ENCODE data around the gene IFNL4. TPM values are rescaled to one million over a fixed set of nuclear protein-coding genes. Genes with fewer than 3 reads are reported as not detected.

IFNL4 gene
- total and polyA plus RNA-seq, 2 of the 13 experiments (the other 11 are each of a cell fraction or from before 2014, with no cell fraction given) = not detected

DNA sequence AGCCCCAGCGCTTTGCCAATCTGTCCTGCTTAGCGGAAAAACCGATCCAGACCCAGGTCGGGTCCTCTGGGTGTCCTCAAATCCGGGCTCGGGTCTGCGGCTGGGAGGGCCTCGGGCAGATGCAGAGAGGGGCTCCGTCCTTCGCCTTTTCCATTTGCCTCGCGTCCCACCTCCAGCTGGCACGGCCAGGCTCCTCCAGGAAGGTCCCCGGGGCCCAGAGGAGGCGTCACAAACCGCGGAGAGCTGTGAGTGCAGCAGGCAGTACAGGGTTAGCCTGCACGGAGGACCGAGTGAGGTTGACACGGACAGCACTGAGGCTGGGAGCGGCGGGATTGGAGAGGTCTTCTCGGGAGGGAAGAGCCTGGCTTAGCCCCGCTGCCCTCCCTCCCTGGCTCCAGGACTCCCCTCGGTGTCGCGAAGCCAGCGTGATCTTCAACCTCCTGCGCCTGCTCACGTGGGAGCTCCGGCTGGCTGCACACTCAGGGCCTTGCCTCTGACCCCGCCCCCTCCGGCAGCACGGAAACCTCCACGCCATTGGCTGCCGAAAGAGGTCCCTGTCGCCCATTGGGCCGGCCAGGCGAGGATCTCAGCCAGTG, 16.8 kb upstream of the IFNL4 start:
- Histone ChIP-seq H3K4me3 (replicated peaks in 1 of 3; ENCODE audit: insufficient read depth in 1 of 3, low read depth in 2 of 3, low read length in 3 of 3) (no peak overlapping the region), H3K4me1 (ENCODE audit: insufficient read depth, low read length) (0 out of 2 replicates have a peak, but pooled peaks cover 4% of the 10 kb centered on the region), H2AFZ (ENCODE audit: low read length) (no peak overlapping the region), H3K36me3 (replicated peaks in 1 of 2; ENCODE audit: control insufficient read depth in 1 of 2, insufficient read depth in 2 of 2, low read length in 2 of 2) (no peaks in the 10 kb centered on the region), H4K20me1 (ENCODE audit: insufficient read depth, low read length) (no peaks in the 10 kb centered on the region), H3K9ac (ENCODE audit: insufficient read depth, low read depth, low read length) (no peak overlapping the region), H3K9me3 (ENCODE audit: low read length) (no peaks in the 10 kb centered on the region), H3K79me2 (ENCODE audit: insufficient read depth, low read length) (no peaks in the 10 kb centered on the region), H3K27me3 (ENCODE audit: control insufficient read depth in 1 of 2, insufficient read depth in 2 of 2, low read length in 2 of 2) (peaks cover 0 to 14% of the 10 kb centered on the region in 2 experiments; a peak in 2 of 5 replicates), H3K27ac (ENCODE audit: extremely low read length, insufficient read depth, low read length) (no peak overlapping the region), H3K4me2 (ENCODE audit: low read depth, low read length) (no peak overlapping the region)
- ATAC-seq = no peak
- ChIA-PET CTCF (ENCODE audit: low intra/inter-chr PET ratio, low total read pairs) (no interaction called here), POLR2A (no interaction called here)
- in situ Hi-C loops (cut with HindIII; ENCODE audit: extremely low pct_ligation_motif_present, low pct_unique_long_range_greater_than_20kb) (no loop called here), intact Hi-C loops (cut with micrococcal nuclease; ENCODE audit: unreplicated experiment) (no loop called here)
- no TSS peak for BruUV-seq (replicated peaks)
- no peak for DNase-seq (ENCODE audit: low spot score)
- 68% methylated on average over 25 of the region's 39 CpGs for WGBS (ENCODE audit: low lambda C conversion rate)
- no peak for FAIRE-seq
- TF ChIP-seq SMAD3 (CRISPR knock-in tag; IDR thresholded peaks at IDR 0.05) (no peak), ZNF121 (CRISPR knock-in tag; IDR thresholded peaks at IDR 0.05) (no peak), ZSCAN31 (CRISPR knock-in tag; IDR thresholded peaks at IDR 0.05; ENCODE audit: low read depth) (no peak), HOXD1 (CRISPR knock-in tag; IDR thresholded peaks at IDR 0.05) (no peak), SALL1 (CRISPR knock-in tag; IDR thresholded peaks at IDR 0.05) (no peak), ZKSCAN5 (CRISPR knock-in tag; IDR thresholded peaks at IDR 0.05) (no peak)

DNA sequence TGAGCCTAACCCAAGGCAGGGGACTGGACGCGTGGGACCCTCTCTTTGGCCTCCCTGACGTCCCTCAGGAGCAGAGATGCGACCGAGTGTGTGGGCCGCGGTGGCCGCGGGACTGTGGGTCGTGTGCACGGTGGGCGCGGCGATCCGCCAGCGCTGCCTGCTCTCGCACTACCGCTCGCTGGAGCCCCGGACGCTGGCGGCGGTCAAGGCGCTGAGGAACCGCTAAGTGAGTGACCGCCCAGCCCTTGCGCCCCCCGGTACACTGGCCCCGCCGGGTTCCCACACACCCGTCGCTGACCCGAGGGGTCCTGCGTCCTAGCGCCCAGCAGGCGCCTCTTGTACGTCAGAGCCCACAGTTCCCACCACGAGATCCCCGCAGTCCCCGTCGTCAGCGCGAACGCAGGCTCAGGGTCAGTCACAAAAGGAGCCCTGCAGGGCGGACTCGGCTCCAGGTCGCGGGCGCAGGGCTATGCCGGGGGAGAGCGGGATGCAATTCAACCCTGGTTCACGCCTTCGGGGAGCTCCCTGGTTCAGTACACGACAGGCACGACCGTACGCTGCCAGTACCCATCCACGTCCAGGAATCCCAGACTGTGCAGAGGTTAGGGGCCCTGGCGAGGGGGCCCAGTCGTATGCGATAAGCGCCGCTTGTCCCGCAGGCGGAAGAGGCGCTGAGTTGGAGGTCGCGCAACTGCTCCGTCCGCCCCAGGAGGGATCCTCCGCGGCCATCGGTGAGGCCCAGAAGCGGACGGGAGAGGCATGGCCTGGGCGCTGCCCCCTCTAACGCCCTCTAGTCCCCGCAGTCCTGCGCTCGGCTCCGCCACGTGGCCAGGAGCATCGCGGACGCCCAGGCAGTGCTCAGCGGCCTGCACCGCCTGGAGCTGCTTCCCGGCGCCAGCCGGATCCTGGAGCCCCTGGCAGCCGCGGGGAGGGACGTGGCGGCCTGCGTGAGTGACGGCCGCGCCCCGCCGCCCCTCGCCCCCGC, 15.9 kb upstream of the IFNL4 start:
- Histone ChIP-seq H3K4me1 (ENCODE audit: insufficient read depth, low read length) (0 out of 2 replicates have a peak, but pooled peaks cover 4% of the 10 kb centered on the region), H3K9ac (ENCODE audit: insufficient read depth, low read depth, low read length) (no peak overlapping the region), H3K36me3 (replicated peaks in 1 of 2; ENCODE audit: control insufficient read depth in 1 of 2, insufficient read depth in 2 of 2, low read length in 2 of 2) (no peaks in the 10 kb centered on the region), H3K9me3 (ENCODE audit: low read length) (no peaks in the 10 kb centered on the region), H3K27ac (ENCODE audit: extremely low read length, insufficient read depth, low read length) (no peak overlapping the region), H3K79me2 (ENCODE audit: insufficient read depth, low read length) (no peaks in the 10 kb centered on the region), H4K20me1 (ENCODE audit: insufficient read depth, low read length) (no peaks in the 10 kb centered on the region), H3K4me2 (ENCODE audit: low read depth, low read length) (no peak overlapping the region), H2AFZ (ENCODE audit: low read length) (no peak overlapping the region), H3K27me3 (ENCODE audit: control insufficient read depth in 1 of 2, insufficient read depth in 2 of 2, low read length in 2 of 2) (peaks cover 0 to 14% of the 10 kb centered on the region in 2 experiments; a peak in 3 of 5 replicates), H3K4me3 (replicated peaks in 1 of 3; ENCODE audit: insufficient read depth in 1 of 3, low read depth in 2 of 3, low read length in 3 of 3) (no peak overlapping the region)
- BruUV-seq (replicated peaks) = no TSS peak
- in situ Hi-C loops (cut with HindIII; ENCODE audit: extremely low pct_ligation_motif_present, low pct_unique_long_range_greater_than_20kb) (no loop called here), intact Hi-C loops (cut with micrococcal nuclease; ENCODE audit: unreplicated experiment) (no loop called here)
- TF ChIP-seq, protein P1, sequence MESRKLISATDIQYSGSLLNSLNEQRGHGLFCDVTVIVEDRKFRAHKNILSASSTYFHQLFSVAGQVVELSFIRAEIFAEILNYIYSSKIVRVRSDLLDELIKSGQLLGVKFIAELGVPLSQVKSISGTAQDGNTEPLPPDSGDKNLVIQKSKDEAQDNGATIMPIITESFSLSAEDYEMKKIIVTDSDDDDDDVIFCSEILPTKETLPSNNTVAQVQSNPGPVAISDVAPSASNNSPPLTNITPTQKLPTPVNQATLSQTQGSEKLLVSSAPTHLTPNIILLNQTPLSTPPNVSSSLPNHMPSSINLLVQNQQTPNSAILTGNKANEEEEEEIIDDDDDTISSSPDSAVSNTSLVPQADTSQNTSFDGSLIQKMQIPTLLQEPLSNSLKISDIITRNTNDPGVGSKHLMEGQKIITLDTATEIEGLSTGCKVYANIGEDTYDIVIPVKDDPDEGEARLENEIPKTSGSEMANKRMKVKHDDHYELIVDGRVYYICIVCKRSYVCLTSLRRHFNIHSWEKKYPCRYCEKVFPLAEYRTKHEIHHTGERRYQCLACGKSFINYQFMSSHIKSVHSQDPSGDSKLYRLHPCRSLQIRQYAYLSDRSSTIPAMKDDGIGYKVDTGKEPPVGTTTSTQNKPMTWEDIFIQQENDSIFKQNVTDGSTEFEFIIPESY (CRISPR knock-in tag; IDR thresholded peaks at IDR 0.05) = peak; percentile 23; the same call in 1 of the 2 replicates
- no peak for TF ChIP-seq JUNB (CRISPR knock-in tag; IDR thresholded peaks at IDR 0.05; ENCODE audit: borderline replicate concordance)
- TF ChIP-seq, protein P2, sequence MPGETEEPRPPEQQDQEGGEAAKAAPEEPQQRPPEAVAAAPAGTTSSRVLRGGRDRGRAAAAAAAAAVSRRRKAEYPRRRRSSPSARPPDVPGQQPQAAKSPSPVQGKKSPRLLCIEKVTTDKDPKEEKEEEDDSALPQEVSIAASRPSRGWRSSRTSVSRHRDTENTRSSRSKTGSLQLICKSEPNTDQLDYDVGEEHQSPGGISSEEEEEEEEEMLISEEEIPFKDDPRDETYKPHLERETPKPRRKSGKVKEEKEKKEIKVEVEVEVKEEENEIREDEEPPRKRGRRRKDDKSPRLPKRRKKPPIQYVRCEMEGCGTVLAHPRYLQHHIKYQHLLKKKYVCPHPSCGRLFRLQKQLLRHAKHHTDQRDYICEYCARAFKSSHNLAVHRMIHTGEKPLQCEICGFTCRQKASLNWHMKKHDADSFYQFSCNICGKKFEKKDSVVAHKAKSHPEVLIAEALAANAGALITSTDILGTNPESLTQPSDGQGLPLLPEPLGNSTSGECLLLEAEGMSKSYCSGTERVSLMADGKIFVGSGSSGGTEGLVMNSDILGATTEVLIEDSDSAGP (CRISPR knock-in tag; IDR thresholded peaks at IDR 0.05; ENCODE audit: borderline replicate concordance) = 0 out of 2 replicates have a peak, but pooled peaks have one; percentile 17
- no peak for TF ChIP-seq NFIB (CRISPR knock-in tag; IDR thresholded peaks at IDR 0.05; ENCODE audit: borderline replicate concordance)
- CTCF ChIA-PET (ENCODE audit: low intra/inter-chr PET ratio, low total read pairs) = no interaction called here
- FAIRE-seq (no peak), ATAC-seq (no peak), DNase-seq (ENCODE audit: low spot score) (no peak)
- POLR2A ChIA-PET = no interaction called here
- WGBS (ENCODE audit: low lambda C conversion rate) = 73% methylated on average over 42 of the region's 102 CpGs

Measured in HepG2 (cell line).